Brain pericyte (primary cell): ENCODE results near the gene PHB1.
A peak's percentile ranks its signal among the peaks of the same experiment; 100 is the strongest.
"Not testable (repeated sequence)": the region's sequence is repeated elsewhere in the genome, so short reads cannot be mapped to it uniquely, and the experiment has no call there.

Experiments
- DNase-seq: peaks from one replicate; pipeline ENCODE4 v3.0.0-alpha.2; 2012; ENCODE audit warnings: low read depth, low spot score

Gene PHB1

GRCh38 chr17:49439673-49440571 lies 25.2 kb upstream of the PHB1 start:
- no peak for DNase-seq

- no peak for DNase-seq
Observed at GRCh38 chr17:49439305-49439672, 24.6 kb upstream of the PHB1 start.

GRCh38 chr17:49438436-49439278 lies 24.0 kb upstream of the PHB1 start:
- DNase-seq: no peak

GRCh38 chr17:49437696-49438435 lies 23.2 kb upstream of the PHB1 start:
- DNase-seq: no peak

- no peak for DNase-seq
Observed at GRCh38 chr17:49436174-49436573, 21.5 kb upstream of the PHB1 start.

- no peak for DNase-seq
Observed at GRCh38 chr17:49435671-49436029, 21.0 kb upstream of the PHB1 start.

- no peak for DNase-seq
Observed at GRCh38 chr17:49434821-49435670, 20.4 kb upstream of the PHB1 start.

GRCh38 chr17:49433000-49433694 lies 18.5 kb upstream of the PHB1 start:
- no peak for DNase-seq

- DNase-seq: no peak
Observed at GRCh38 chr17:49431743-49432142, 17.1 kb upstream of the PHB1 start.

GRCh38 chr17:49425004-49425286 lies 10.3 kb upstream of the PHB1 start:
- no peak for DNase-seq

- DNase-seq: not testable (repeated sequence)
Observed at GRCh38 chr17:49424276-49425003, 9.8 kb upstream of the PHB1 start.

GRCh38 chr17:49422714-49423113 lies 8.0 kb upstream of the PHB1 start:
- no peak for DNase-seq

- not testable (repeated sequence) for DNase-seq
Observed at GRCh38 chr17:49419761-49420160, 5.1 kb upstream of the PHB1 start.

- DNase-seq: not testable (repeated sequence)
Observed at GRCh38 chr17:49418754-49419740, 4.4 kb upstream of the PHB1 start.

GRCh38 chr17:49414271-49414621 lies 436 bp downstream of the PHB1 start:
- no peak for DNase-seq

- DNase-seq: no peak
Observed at GRCh38 chr17:49409066-49409465, 5.6 kb downstream of the PHB1 start.

GRCh38 chr17:49407981-49408501 lies 6.6 kb downstream of the PHB1 start:
- peak; percentile 47 for DNase-seq

GRCh38 chr17:49407086-49407485 lies 7.6 kb downstream of the PHB1 start:
- DNase-seq: no peak
